ENCODE data around the gene DCTN5. TPM values are rescaled to one million over a fixed set of nuclear protein-coding genes. Genes with fewer than 3 reads are reported as not detected.
A peak's percentile ranks its signal among the peaks of the same experiment; 100 is the strongest.

Gene DCTN5
- total RNA-seq, 2 donors from 2014 or later, result 38.8 to 63.6 TPM

- H3K4me1 ChIP-seq (replicated peaks), result no peaks in the 10 kb centered on the region
- peak within 1 kb of the TSS in 1 of 2 donors; percentile 56 for H3K27ac ChIP-seq
- DNase-seq (ENCODE audit: low spot score), result peak; percentile 68
- WGBS, result 1% methylated on average over 54 of the region's 75 CpGs
- H3K27me3 ChIP-seq (replicated peaks; ENCODE audit: insufficient read depth), result no peaks in the 10 kb centered on the region
- intact Hi-C loops (cut with DNase I), result loop anchor here (10.0 kb wide), 1 partner anchor 356 kb away; no protein-coding TSS in a partner anchor
- no peak for TF ChIP-seq POLR2A (IDR thresholded peaks at IDR 0.05)
- peak; percentile 77 for TF ChIP-seq POLR2AphosphoS5 (IDR thresholded peaks at IDR 0.05)
- TF ChIP-seq CTCF (IDR thresholded peaks at IDR 0.05), result peak in 3 of 4 experiments; percentile 10 to 53 (median 41)
- no peaks in the 10 kb centered on the region for H3K36me3 ChIP-seq
- no peaks in the 10 kb centered on the region for H3K9me3 ChIP-seq
- H3K4me3 ChIP-seq, result peak within 1 kb of the TSS; percentile 37 to 44
These were observed 37.4 kb downstream of the DCTN5 start, which contains the start of gene PLK1 for GRCh38 chr16:23678430-23679273. Gene PLK1, plus strand, starts transcription at chr16:23678889. Its CDS starts 44 bp downstream, at chr16:23678933.

GRCh38 chr16:23679274-23679985 lies 38.2 kb downstream of the DCTN5 start:
- no peak for TF ChIP-seq POLR2A (IDR thresholded peaks at IDR 0.05)
- TF ChIP-seq POLR2AphosphoS5 (IDR thresholded peaks at IDR 0.05), result no peak
- TF ChIP-seq CTCF (IDR thresholded peaks at IDR 0.05), result no peak
- Histone ChIP-seq H3K4me1 (replicated peaks) (no peaks in the 10 kb centered on the region), H3K27me3 (replicated peaks; ENCODE audit: insufficient read depth) (no peaks in the 10 kb centered on the region), H3K27ac (no peak overlapping the region), H3K4me3 (peak overlapping the region; percentile 37 to 44), H3K36me3 (no peaks in the 10 kb centered on the region), H3K9me3 (no peaks in the 10 kb centered on the region)
- WGBS, result 10% methylated on average over 24 of the region's 24 CpGs
- intact Hi-C loops (cut with DNase I), result loop anchor here (10.0 kb wide), 1 partner anchor 355 kb away; no protein-coding TSS in a partner anchor
- no peak for DNase-seq (ENCODE audit: low spot score)

- 56% methylated on average over 6 of the region's 6 CpGs for WGBS
- Histone ChIP-seq H3K27ac (no peak overlapping the region), H3K4me1 (replicated peaks) (no peaks in the 10 kb centered on the region), H3K36me3 (no peaks in the 10 kb centered on the region), H3K9me3 (no peaks in the 10 kb centered on the region), H3K4me3 (no peak overlapping the region), H3K27me3 (replicated peaks; ENCODE audit: insufficient read depth) (no peaks in the 10 kb centered on the region)
- DNase-seq (ENCODE audit: low spot score), result no peak
- TF ChIP-seq CTCF (IDR thresholded peaks at IDR 0.05) (no peak), POLR2AphosphoS5 (IDR thresholded peaks at IDR 0.05) (no peak), POLR2A (IDR thresholded peaks at IDR 0.05) (no peak)
- intact Hi-C loops (cut with DNase I), result loop anchor here (10.0 kb wide), 1 partner anchor 355 kb away; no protein-coding TSS in a partner anchor
These were observed 38.7 kb downstream of the DCTN5 start for GRCh38 chr16:23679986-23680336.

- H3K4me3 ChIP-seq, result no peak overlapping the region
- H3K4me1 ChIP-seq (replicated peaks), result no peaks in the 10 kb centered on the region
- no peak for TF ChIP-seq CTCF (IDR thresholded peaks at IDR 0.05)
- TF ChIP-seq POLR2A (IDR thresholded peaks at IDR 0.05), result no peak
- TF ChIP-seq POLR2AphosphoS5 (IDR thresholded peaks at IDR 0.05), result no peak
- no peaks in the 10 kb centered on the region for H3K36me3 ChIP-seq
- WGBS, result 100% methylated on average over 1 of the region's 1 CpG
- intact Hi-C loops (cut with DNase I), result no loop called here
- no peaks in the 10 kb centered on the region for H3K27me3 ChIP-seq (replicated peaks; ENCODE audit: insufficient read depth)
- H3K9me3 ChIP-seq, result no peaks in the 10 kb centered on the region
- no peak overlapping the region for H3K27ac ChIP-seq
- no peak for DNase-seq (ENCODE audit: low spot score)
These were observed 40.9 kb downstream of the DCTN5 start for GRCh38 chr16:23682181-23682580.
